ENCODE results near the gene GABRQ. TPM values are rescaled to one million over a fixed set of nuclear protein-coding genes. Genes with fewer than 3 reads are reported as not detected.

GABRQ gene
- total RNA-seq: not detected

- H3K4me1 ChIP-seq: no peaks in the 10 kb centered on the region
- H3K36me3 ChIP-seq: no peaks in the 10 kb centered on the region
- no peak within 1 kb of the TSS for H3K27ac ChIP-seq
- intact Hi-C loops (cut with DNase I; ENCODE audit: low total_unique reads): no loop called here
- H3K27me3 ChIP-seq: peaks cover 0 to 64% of the 10 kb centered on the region in 2 donors
- DNase-seq (ENCODE audit: low spot score in 2 of 2): no peak
- peak within 1 kb of the TSS in 2 of 3 donors; percentile 14 to 49 for H3K4me3 ChIP-seq
- no peak for TF ChIP-seq CTCF (IDR thresholded peaks at IDR 0.05)
- TF ChIP-seq POLR2A (IDR thresholded peaks at IDR 0.05): no peak
- no peak for TF ChIP-seq POLR2AphosphoS5 (IDR thresholded peaks at IDR 0.05)
- H3K9me3 ChIP-seq: no peaks in the 10 kb centered on the region
Observed at GRCh38 chrX:152637649-152638442, at the start of gene GABRQ. TSS of gene GABRQ (plus strand) at chrX:152637895. CDS start at chrX:152638203, 308 bp downstream.

- no peak for TF ChIP-seq CTCF (IDR thresholded peaks at IDR 0.05)
- no peak for TF ChIP-seq POLR2AphosphoS5 (IDR thresholded peaks at IDR 0.05)
- no peak for TF ChIP-seq POLR2A (IDR thresholded peaks at IDR 0.05)
- no peak overlapping the region for H3K27ac ChIP-seq
- H3K4me1 ChIP-seq: no peaks in the 10 kb centered on the region
- intact Hi-C loops (cut with DNase I; ENCODE audit: low total_unique reads): no loop called here
- no peak for DNase-seq (ENCODE audit: low spot score in 2 of 2)
- H3K36me3 ChIP-seq: no peaks in the 10 kb centered on the region
- no peaks in the 10 kb centered on the region for H3K9me3 ChIP-seq
- H3K4me3 ChIP-seq: no peak overlapping the region
- no peaks in the 10 kb centered on the region for H3K27me3 ChIP-seq
Observed at GRCh38 chrX:152588206-152588605, 49.5 kb upstream of the GABRQ start.

GRCh38 chrX:152600853-152601633 is 36.7 kb upstream of the GABRQ start:
- Histone ChIP-seq H3K4me1 (no peaks in the 10 kb centered on the region), H3K4me3 (no peak overlapping the region), H3K27me3 (peaks cover 0 to 33% of the 10 kb centered on the region in 2 donors), H3K9me3 (no peaks in the 10 kb centered on the region), H3K36me3 (no peaks in the 10 kb centered on the region), H3K27ac (no peak overlapping the region)
- intact Hi-C loops (cut with DNase I; ENCODE audit: low total_unique reads): no loop called here
- TF ChIP-seq CTCF (IDR thresholded peaks at IDR 0.05) (no peak), POLR2A (IDR thresholded peaks at IDR 0.05) (no peak), POLR2AphosphoS5 (IDR thresholded peaks at IDR 0.05) (no peak)
- no peak for DNase-seq (ENCODE audit: low spot score in 2 of 2)

GRCh38 chrX:152601848-152602616 is 35.7 kb upstream of the GABRQ start:
- H3K27me3 ChIP-seq: peaks cover 0 to 33% of the 10 kb centered on the region in 2 donors
- intact Hi-C loops (cut with DNase I; ENCODE audit: low total_unique reads): no loop called here
- TF ChIP-seq POLR2AphosphoS5 (IDR thresholded peaks at IDR 0.05): no peak
- TF ChIP-seq POLR2A (IDR thresholded peaks at IDR 0.05): no peak
- TF ChIP-seq CTCF (IDR thresholded peaks at IDR 0.05): no peak

More at GRCh38 chrX:152601848-152602616, 35.7 kb upstream of the GABRQ start:
- H3K27ac ChIP-seq: no peak overlapping the region
- H3K36me3 ChIP-seq: no peaks in the 10 kb centered on the region
- no peak overlapping the region for H3K4me3 ChIP-seq
- no peak for DNase-seq (ENCODE audit: low spot score in 2 of 2)
- peaks cover 0 to 6% of the 10 kb centered on the region in 2 donors for H3K9me3 ChIP-seq
- H3K4me1 ChIP-seq: no peaks in the 10 kb centered on the region

Data from breast epithelium (tissue), 4 donors.